Tibial artery (tissue), 4 donors: Measurements from ENCODE around the gene CEP20.
"Not testable (repeated sequence)": the region's sequence is repeated elsewhere in the genome, so short reads cannot be mapped to it uniquely, and the experiment has no call there.

Experiments used
- DNase-seq, 2 donors: peaks; one replicate each; pipeline ENCODE4 v3.0.0-alpha.2; 2019
- H3K27ac ChIP-seq, 2 donors: fragments of 200-600 bp; sonication (generic) in 1 of 2; 1 replicate in 1 of 2; 2 replicates in 1 of 2; pipeline ENCODE4 v1.5.1; 2018 to 2019; ENCODE audit warnings: mild to moderate bottlenecking in 1 of 2
- H3K27me3 ChIP-seq, 2 donors: fragments of 200-600 bp; sonication (generic) in 1 of 2; one replicate each; pipeline versions ENCODE4 v1.5.1 to v1.6.0; 2016 to 2019
- H3K36me3 ChIP-seq, 3 donors: fragments of 200-600 bp; sonication (generic) in 2 of 3; one replicate each; pipeline ENCODE4 v1.5.1; 2016 to 2019; ENCODE audit warnings: mild to moderate bottlenecking in 2 of 3
- H3K4me1 ChIP-seq, 4 donors: fragments of 200-600 bp; sonication (generic) in 2 of 4; 1 replicate in 3 of 4; 2 replicates in 1 of 4; pipeline ENCODE4 v1.5.1; 2016 to 2019
- H3K4me3 ChIP-seq, 2 donors: fragments of 200-600 bp; sonication (generic) in 1 of 2; 1 replicate in 1 of 2; 2 replicates in 1 of 2; pipeline ENCODE4 v1.5.1; 2018 to 2019; ENCODE audit warnings: mild to moderate bottlenecking in 2 of 2
- H3K9me3 ChIP-seq, 3 donors: fragments of 200-600 bp; sonication (generic) in 1 of 3; one replicate each; pipeline ENCODE4 v1.5.1; 2016 to 2019
- intact Hi-C: fragments of 100-400 bp; cut with DNase I; formaldehyde crosslinking; loops from one replicate; pipeline ENCODE4 v1.15.0; 2023; ENCODE audit warnings: low total_unique reads
- TF ChIP-seq, protein P1 (sequence below), 2 experiments: fragments of 200-600 bp in 1 of 2; fragments of 450-650 bp in 1 of 2; IDR thresholded peaks; one replicate each; pipeline ENCODE4 v1.5.1; 2017 to 2019; ENCODE audit warnings: antibody characterized with exemption in 2 of 2, mild to moderate bottlenecking in 1 of 2, moderate library complexity in 1 of 2

CEP20 gene

GRCh38 chr16:15843635-15844279 lies 44.6 kb downstream of the CEP20 start:
- Histone ChIP-seq H3K9me3 (no peaks in the 10 kb centered on the region), H3K36me3 (peaks cover 16 to 54% (median 16%) of the 10 kb centered on the region in 3 donors), H3K27ac (peak overlapping the region; percentile 89 to 97), H3K4me1 (peaks cover 0 to 100% (median 53%) of the 10 kb centered on the region in 4 donors), H3K27me3 (no peaks in the 10 kb centered on the region), H3K4me3 (peak overlapping the region in 1 of 2 donors; percentile 2)
- TF ChIP-seq, protein P1, sequence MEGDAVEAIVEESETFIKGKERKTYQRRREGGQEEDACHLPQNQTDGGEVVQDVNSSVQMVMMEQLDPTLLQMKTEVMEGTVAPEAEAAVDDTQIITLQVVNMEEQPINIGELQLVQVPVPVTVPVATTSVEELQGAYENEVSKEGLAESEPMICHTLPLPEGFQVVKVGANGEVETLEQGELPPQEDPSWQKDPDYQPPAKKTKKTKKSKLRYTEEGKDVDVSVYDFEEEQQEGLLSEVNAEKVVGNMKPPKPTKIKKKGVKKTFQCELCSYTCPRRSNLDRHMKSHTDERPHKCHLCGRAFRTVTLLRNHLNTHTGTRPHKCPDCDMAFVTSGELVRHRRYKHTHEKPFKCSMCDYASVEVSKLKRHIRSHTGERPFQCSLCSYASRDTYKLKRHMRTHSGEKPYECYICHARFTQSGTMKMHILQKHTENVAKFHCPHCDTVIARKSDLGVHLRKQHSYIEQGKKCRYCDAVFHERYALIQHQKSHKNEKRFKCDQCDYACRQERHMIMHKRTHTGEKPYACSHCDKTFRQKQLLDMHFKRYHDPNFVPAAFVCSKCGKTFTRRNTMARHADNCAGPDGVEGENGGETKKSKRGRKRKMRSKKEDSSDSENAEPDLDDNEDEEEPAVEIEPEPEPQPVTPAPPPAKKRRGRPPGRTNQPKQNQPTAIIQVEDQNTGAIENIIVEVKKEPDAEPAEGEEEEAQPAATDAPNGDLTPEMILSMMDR (IDR thresholded peaks at IDR 0.05) = no peak
- DNase-seq = peak in 1 of 2 donors; percentile 59
- intact Hi-C loops = no loop called here

DNA sequence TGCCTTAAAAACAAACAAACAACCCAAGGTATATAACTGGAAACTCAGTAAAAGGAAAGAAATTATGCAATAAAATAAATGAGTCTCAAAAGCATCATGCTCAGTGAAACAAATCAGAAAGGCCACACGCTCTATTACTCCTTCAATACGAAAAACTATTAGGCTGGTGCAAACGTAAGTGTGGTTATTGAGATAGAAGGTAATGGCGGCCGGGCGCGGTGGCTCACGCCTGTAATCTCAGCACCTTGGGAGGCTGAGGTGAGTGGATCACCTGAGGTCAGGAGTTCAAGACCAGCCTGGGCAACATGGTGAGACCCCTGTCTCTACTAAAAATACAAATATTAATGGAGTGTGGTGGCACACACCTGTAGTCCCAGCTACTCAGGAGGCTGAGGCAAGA lies 49.2 kb downstream of the CEP20 start:
- peak overlapping the region; percentile 73 to 97 for H3K27ac ChIP-seq
- intact Hi-C loops, H3K9me3 ChIP-seq, H3K27me3 ChIP-seq: not testable (repeated sequence)
- DNase-seq = peak in 1 of 2 donors; percentile 4
- peak overlapping the region in 1 of 2 donors; percentile 10 for H3K4me3 ChIP-seq
- peaks cover 34 to 64% (median 36%) of the 10 kb centered on the region in 3 donors for H3K36me3 ChIP-seq
- peaks cover 0 to 100% (median 69%) of the 10 kb centered on the region in 4 donors for H3K4me1 ChIP-seq

DNA sequence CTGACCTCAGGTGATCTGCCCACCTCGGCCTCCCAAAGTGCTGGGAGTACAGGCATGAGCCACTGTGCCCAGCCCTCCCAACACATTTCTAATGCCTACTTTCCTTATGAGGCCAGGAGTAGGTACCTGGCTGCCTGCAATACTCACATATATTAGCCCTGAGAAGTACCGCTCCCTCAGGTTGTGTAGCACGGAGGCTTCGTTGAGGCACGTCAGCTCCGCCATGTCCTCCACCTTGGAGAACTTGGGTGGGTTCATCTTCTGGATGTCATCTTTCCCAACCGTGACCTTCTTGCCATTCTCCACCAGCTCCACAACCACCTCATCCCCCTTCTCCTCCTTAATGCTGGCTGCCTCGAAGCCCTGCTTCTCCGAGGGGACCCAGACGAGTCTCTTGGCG lies 50.6 kb downstream of the CEP20 start:
- intact Hi-C loops = no loop called here
- TF ChIP-seq, protein P1 (IDR thresholded peaks at IDR 0.05) = no peak
- Histone ChIP-seq H3K4me3 (no peak overlapping the region), H3K4me1 (peaks cover 0 to 100% (median 61%) of the 10 kb centered on the region in 4 donors), H3K36me3 (peaks cover 36 to 60% (median 42%) of the 10 kb centered on the region in 3 donors), H3K9me3 (no peaks in the 10 kb centered on the region), H3K27ac (peak overlapping the region; percentile 73 to 97), H3K27me3 (no peaks in the 10 kb centered on the region)
- peak in 1 of 2 donors; percentile 35 for DNase-seq

GRCh38 chr16:15836965-15837611 lies 51.3 kb downstream of the CEP20 start:
- H3K9me3 ChIP-seq = no peaks in the 10 kb centered on the region
- no peaks in the 10 kb centered on the region for H3K27me3 ChIP-seq
- TF ChIP-seq, protein P1 (IDR thresholded peaks at IDR 0.05) = no peak
- peaks cover 40 to 63% (median 46%) of the 10 kb centered on the region in 3 donors for H3K36me3 ChIP-seq
- peaks cover 0 to 100% (median 57%) of the 10 kb centered on the region in 4 donors for H3K4me1 ChIP-seq
- peak in 1 of 2 donors; percentile 64 for DNase-seq
- intact Hi-C loops = no loop called here
- H3K27ac ChIP-seq = peak overlapping the region; percentile 73 to 97
- H3K4me3 ChIP-seq = no peak overlapping the region

- TF ChIP-seq, protein P1 (IDR thresholded peaks at IDR 0.05) = no peak
- Histone ChIP-seq H3K27ac (peak overlapping the region; percentile 73 to 97), H3K4me1 (peaks cover 0 to 99% (median 53%) of the 10 kb centered on the region in 4 donors)
Measured at GRCh38 chr16:15836074-15836473, 52.3 kb downstream of the CEP20 start.

More at GRCh38 chr16:15836074-15836473, 52.3 kb downstream of the CEP20 start:
- Histone ChIP-seq H3K9me3 (no peaks in the 10 kb centered on the region), H3K4me3 (peak overlapping the region in 1 of 2 donors; percentile 27), H3K36me3 (peaks cover 32 to 62% (median 46%) of the 10 kb centered on the region in 3 donors), H3K27me3 (no peaks in the 10 kb centered on the region)
- intact Hi-C loops = no loop called here
- DNase-seq = peak in 1 of 2 donors; percentile 49
